H1 (cell line): ENCODE results near the gene MTTP. TPM values are rescaled to one million over a fixed set of nuclear protein-coding genes. Genes with fewer than 3 reads are reported as not detected.

Experiments used
- CEBPB ChIP-seq: IDR thresholded peaks from 2 replicates; pipeline ENCODE4 v1.6.1; 2012; ENCODE audit warnings: low read depth, low read length
- EP300 ChIP-seq, 2 experiments: IDR thresholded peaks; 1 replicate in 1 of 2; 2 replicates in 1 of 2; pipeline ENCODE4 v1.6.1; 2011 to 2012; ENCODE audit warnings: low read depth in 2 of 2, low read length in 2 of 2, mild to moderate bottlenecking in 2 of 2, borderline replicate concordance in 1 of 2, inconsistent platforms in 1 of 2, moderate library complexity in 1 of 2
- EZH2 ChIP-seq: fragments of 200-600 bp; sonication (generic); IDR thresholded peaks from 2 replicates; pipeline ENCODE4 v1.7.1; 2012; ENCODE audit warnings: low read depth, mild to moderate bottlenecking, moderate library complexity, low read length, inconsistent platforms; ENCODE audit not compliant: severe bottlenecking
- HDAC2 ChIP-seq, 2 experiments: fragments of 300-600 bp in 1 of 2; sonication (generic) in 1 of 2; IDR thresholded peaks; 2 replicates each; pipeline ENCODE4 v1.6.1; 2011 to 2012; ENCODE audit warnings: low read depth in 2 of 2, low read length in 2 of 2, mild to moderate bottlenecking in 2 of 2, moderate library complexity in 2 of 2, borderline replicate concordance in 1 of 2, inconsistent platforms in 1 of 2
- KDM1A ChIP-seq: fragments of 200-600, 300-600 bp; sonication (generic); IDR thresholded peaks from 2 replicates; pipeline ENCODE4 v1.7.1; 2016; ENCODE audit warnings: mild to moderate bottlenecking, low read length, borderline replicate concordance
- KDM5A ChIP-seq: fragments of 200-600 bp; IDR thresholded peaks from 2 replicates; pipeline ENCODE4 v1.7.1; 2012; ENCODE audit warnings: mild to moderate bottlenecking, low read length, inconsistent platforms, mixed read lengths
- POLR2A ChIP-seq, 2 experiments: IDR thresholded peaks; 1 replicate in 1 of 2; 2 replicates in 1 of 2; pipeline ENCODE4 v1.6.1; 2011; ENCODE audit warnings: low read depth in 2 of 2, low read length in 2 of 2, mild to moderate bottlenecking in 2 of 2; ENCODE audit errors: control extremely low read depth in 1 of 2
- RAD21 ChIP-seq, 2 experiments: IDR thresholded peaks in 1 of 2; conservative IDR thresholded peaks in 1 of 2; 2 replicates each; pipeline ENCODE4 v1.6.1; 2011; ENCODE audit warnings: low read depth in 2 of 2, low read length in 2 of 2, improper control_type of control experiment in 1 of 2, inconsistent platforms in 1 of 2, mild to moderate bottlenecking in 1 of 2, moderate library complexity in 1 of 2
- RXRA ChIP-seq: IDR thresholded peaks from 2 replicates; pipeline ENCODE4 v1.6.1; 2011; ENCODE audit warnings: low read depth, mild to moderate bottlenecking, low read length, moderate library complexity; ENCODE audit not compliant: insufficient read depth
- SAP30 ChIP-seq: fragments of 300-600 bp; sonication (generic); IDR thresholded peaks from 2 replicates; pipeline ENCODE4 v1.7.1; 2012; ENCODE audit warnings: low read length, moderate library complexity, mild to moderate bottlenecking, inconsistent platforms; ENCODE audit not compliant: insufficient read depth, insufficient replicate concordance
- SIN3A ChIP-seq, 2 experiments: IDR thresholded peaks in 1 of 2; conservative IDR thresholded peaks in 1 of 2; 2 replicates each; pipeline ENCODE4 v1.6.1; 2011 to 2012; ENCODE audit warnings: low read length in 2 of 2, improper control_type of control experiment in 1 of 2, low read depth in 1 of 2, mild to moderate bottlenecking in 1 of 2
- SIX5 ChIP-seq: IDR thresholded peaks from 2 replicates; pipeline ENCODE4 v1.6.1; 2011; ENCODE audit warnings: mild to moderate bottlenecking, low read depth, low read length
- SP1 ChIP-seq: IDR thresholded peaks from 2 replicates; pipeline ENCODE4 v1.6.1; 2011; ENCODE audit warnings: low read depth, low read length
- SP2 ChIP-seq: IDR thresholded peaks from 2 replicates; pipeline ENCODE4 v1.6.1; 2012; ENCODE audit warnings: mild to moderate bottlenecking, low read length, inconsistent platforms
- SP4 ChIP-seq: IDR thresholded peaks from 2 replicates; pipeline ENCODE4 v1.6.1; 2012; ENCODE audit warnings: low read length, inconsistent platforms
- SUZ12 ChIP-seq: fragments of 200-600 bp; sonication (generic); IDR thresholded peaks from 2 replicates; pipeline ENCODE4 v1.6.1; 2012; ENCODE audit warnings: mild to moderate bottlenecking, inconsistent platforms, low read length, moderate library complexity, mixed read lengths
- TBP ChIP-seq: IDR thresholded peaks from 2 replicates; pipeline ENCODE4 v1.6.1; 2011; ENCODE audit warnings: low read depth, low read length, improper control_type of control experiment
- YY1 ChIP-seq: IDR thresholded peaks from 2 replicates; pipeline ENCODE4 v1.6.1; 2011; ENCODE audit warnings: low read depth, mild to moderate bottlenecking, low read length
- polyA plus RNA-seq, 7 experiments: library from polyadenylated mRNA; depleted of rRNA in 3 of 7; stranded (reverse) in 5 of 7; unstranded in 2 of 7; fragments of >200 nt in 5 of 7; fragments of 200-250 nt in 2 of 7; gene quantifications; 1 replicate in 5 of 7; 2 replicates in 1 of 7; 4 replicates in 1 of 7; pipeline versions ENCODE4 v1.2.1 to v1.2.3, GENCODE V29; 2011 to 2013; ENCODE audit warnings: missing spikeins in 2 of 7, mixed read lengths in 2 of 7
- total RNA-seq: library from RNA; stranded (reverse); fragmentation: NEBNext Ultra II Directional; extraction: Animal tissue kit (Norgen Biotek cat#: 25700); gene quantifications from 2 replicates; pipeline ENCODE4 v1.2.1, GENCODE V29; 2021
- TF ChIP-seq, protein P1 (sequence below): IDR thresholded peaks from 2 replicates; pipeline ENCODE4 v1.6.1; 2012; ENCODE audit warnings: inconsistent platforms
- TF ChIP-seq, protein P2 (sequence below): IDR thresholded peaks from 2 replicates; pipeline ENCODE4 v1.6.1; 2012; ENCODE audit warnings: low read length, inconsistent platforms

MTTP gene
- total and polyA plus RNA-seq, 2 of the 8 experiments (the other 6 are each of a cell fraction or from before 2014, with no cell fraction given) = 0.12 to 0.26 TPM

DNA sequence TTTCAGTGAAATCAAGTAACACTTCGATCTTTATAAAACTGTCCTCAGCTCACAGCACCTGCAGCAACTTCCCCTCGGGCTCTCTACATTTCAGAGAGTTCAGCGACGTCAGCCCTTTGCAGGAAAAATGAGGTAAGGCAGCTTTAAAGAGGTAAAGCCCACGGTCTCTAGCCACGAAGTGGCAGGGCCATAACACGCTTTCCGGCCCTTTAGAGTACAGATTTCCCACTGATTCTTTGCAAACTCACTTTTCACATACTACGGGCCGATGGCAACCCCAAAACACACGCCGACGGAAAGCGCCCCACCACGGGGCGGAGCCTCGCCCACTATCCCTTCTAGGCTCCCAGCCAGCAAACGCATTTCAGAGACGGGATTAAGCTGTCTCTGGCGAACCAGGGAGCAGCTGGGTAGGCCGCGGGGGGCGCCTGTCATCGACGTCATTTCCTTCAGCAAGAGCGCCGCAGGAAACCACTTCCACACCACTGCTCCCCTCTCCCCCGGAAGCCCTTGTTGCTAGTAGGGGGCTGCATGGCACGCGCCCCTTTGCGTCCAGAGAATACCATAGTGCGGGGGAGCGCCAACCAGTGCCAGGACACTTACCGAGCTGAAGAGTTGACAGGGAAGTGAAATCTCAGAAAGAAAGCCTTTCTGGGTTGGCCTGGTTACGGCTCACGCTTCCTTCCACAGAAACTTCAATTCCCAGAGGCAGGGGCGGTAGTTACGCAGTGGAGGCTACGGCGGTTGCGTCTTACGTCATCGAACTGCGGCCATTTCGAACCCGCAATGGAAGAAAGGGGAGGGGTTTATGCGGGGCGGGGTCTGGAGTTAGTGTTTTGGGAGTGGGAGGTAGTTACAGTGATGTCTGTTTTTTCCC is 11.1 kb upstream of the MTTP start, which contains the start of gene TRMT10A (continued):
- TF ChIP-seq, protein P1, sequence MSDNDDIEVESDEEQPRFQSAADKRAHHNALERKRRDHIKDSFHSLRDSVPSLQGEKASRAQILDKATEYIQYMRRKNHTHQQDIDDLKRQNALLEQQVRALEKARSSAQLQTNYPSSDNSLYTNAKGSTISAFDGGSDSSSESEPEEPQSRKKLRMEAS = peak; percentile 32; the same call in 1 of the 2 replicates
- TF ChIP-seq EP300 (IDR thresholded peaks at IDR 0.05; ENCODE audit: borderline replicate concordance in 1 of 2, low read depth in 2 of 2, low read length in 2 of 2) = no peak
- TF ChIP-seq, protein P2, sequence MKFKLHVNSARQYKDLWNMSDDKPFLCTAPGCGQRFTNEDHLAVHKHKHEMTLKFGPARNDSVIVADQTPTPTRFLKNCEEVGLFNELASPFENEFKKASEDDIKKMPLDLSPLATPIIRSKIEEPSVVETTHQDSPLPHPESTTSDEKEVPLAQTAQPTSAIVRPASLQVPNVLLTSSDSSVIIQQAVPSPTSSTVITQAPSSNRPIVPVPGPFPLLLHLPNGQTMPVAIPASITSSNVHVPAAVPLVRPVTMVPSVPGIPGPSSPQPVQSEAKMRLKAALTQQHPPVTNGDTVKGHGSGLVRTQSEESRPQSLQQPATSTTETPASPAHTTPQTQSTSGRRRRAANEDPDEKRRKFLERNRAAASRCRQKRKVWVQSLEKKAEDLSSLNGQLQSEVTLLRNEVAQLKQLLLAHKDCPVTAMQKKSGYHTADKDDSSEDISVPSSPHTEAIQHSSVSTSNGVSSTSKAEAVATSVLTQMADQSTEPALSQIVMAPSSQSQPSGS = peak; percentile 15; the same call in 1 of the 2 replicates
- peak; percentile 5; the same call in 1 of the 2 replicates for TF ChIP-seq SP1
- TF ChIP-seq POLR2A (IDR thresholded peaks at IDR 0.05; ENCODE audit: control extremely low read depth in 1 of 2, low read depth in 2 of 2, low read length in 2 of 2) = peak; percentile 66 to 83
- peak; percentile 75 for TF ChIP-seq YY1
- TF ChIP-seq SAP30 = peak; percentile 90
- no peak for TF ChIP-seq KDM1A
- TF ChIP-seq RXRA = no peak
- TF ChIP-seq SP2 = no peak
- peak; percentile 56; the same call in 1 of the 2 replicates for TF ChIP-seq CEBPB
- TF ChIP-seq SP4 = peak; percentile 50; the same call in 1 of the 2 replicates
- TF ChIP-seq SIN3A (conservative IDR thresholded peaks at IDR 0.05 in 1 of 2, IDR thresholded peaks at IDR 0.05 in 1 of 2; ENCODE audit: low read depth in 1 of 2, low read length in 2 of 2) = peak; percentile 88 to 97; a peak in 3 of 4 replicates
- TF ChIP-seq HDAC2 (IDR thresholded peaks at IDR 0.05; ENCODE audit: borderline replicate concordance in 1 of 2, low read depth in 2 of 2, low read length in 2 of 2) = no peak; a peak in 2 of 4 replicates
- TF ChIP-seq SUZ12 = no peak
- TF ChIP-seq EZH2 = no peak
- TF ChIP-seq TBP = peak; percentile 38; the same call in 1 of the 2 replicates
- TF ChIP-seq KDM5A = no peak; the same call in 1 of the 2 replicates
- peak; percentile 70 for TF ChIP-seq SIX5
- 0 out of 4 replicates have a peak, but pooled peaks of 1 of the 2 experiments have one; percentile 16 for TF ChIP-seq RAD21 (IDR thresholded peaks at IDR 0.05 in 1 of 2, conservative IDR thresholded peaks at IDR 0.05 in 1 of 2; ENCODE audit: low read depth in 2 of 2, low read length in 2 of 2)
